Measurements from ENCODE around the gene ITCH.
"Not testable (repeated sequence)": the region's sequence is repeated elsewhere in the genome, so short reads cannot be mapped to it uniquely, and the experiment has no call there.

The ITCH gene

GRCh38 chr20:34495916-34496315 is 132.8 kb downstream of the ITCH start:
- no CpG with 5 or more reads among the region's 1 CpG for whole genome bisulfite sequencing (ENCODE audit: insufficient coverage, insufficient read length)
- Histone ChIP-seq H3K36me3 (ENCODE audit: control insufficient read depth, insufficient read depth, low read length) (no peaks in the 10 kb centered on the region), H3K4me1 (ENCODE audit: control insufficient read depth, insufficient read depth, low read length) (no peaks in the 10 kb centered on the region), H3K4me3 (ENCODE audit: low read length) (no peak overlapping the region), H3K27ac (ENCODE audit: low read length) (no peak overlapping the region), H3K27me3 (ENCODE audit: control insufficient read depth, insufficient read depth, low read length) (no peaks in the 10 kb centered on the region), H3K9me3 (ENCODE audit: control insufficient read depth, insufficient read depth, low read length) (no peaks in the 10 kb centered on the region)
- no peak for DNase-seq (ENCODE audit: low read depth, low spot score)

- not testable (repeated sequence) for H3K9me3 ChIP-seq (ENCODE audit: control insufficient read depth, insufficient read depth, low read length); H3K36me3 ChIP-seq (ENCODE audit: control insufficient read depth, insufficient read depth, low read length); DNase-seq (ENCODE audit: low read depth, low spot score); H3K4me3 ChIP-seq (ENCODE audit: low read length); H3K4me1 ChIP-seq (ENCODE audit: control insufficient read depth, insufficient read depth, low read length); H3K27ac ChIP-seq (ENCODE audit: low read length); H3K27me3 ChIP-seq (ENCODE audit: control insufficient read depth, insufficient read depth, low read length)
- 100% methylated on average over 1 of the region's 6 CpGs for WGBS (ENCODE audit: insufficient coverage, insufficient read length)
Observed at GRCh38 chr20:34497596-34497995, 134.5 kb downstream of the ITCH start.

- H3K27me3 ChIP-seq (ENCODE audit: control insufficient read depth, insufficient read depth, low read length), result no peaks in the 10 kb centered on the region
- no peaks in the 10 kb centered on the region for H3K36me3 ChIP-seq (ENCODE audit: control insufficient read depth, insufficient read depth, low read length)
- no peaks in the 10 kb centered on the region for H3K4me1 ChIP-seq (ENCODE audit: control insufficient read depth, insufficient read depth, low read length)
- H3K4me3 ChIP-seq (ENCODE audit: low read length), result no peak overlapping the region
- no peaks in the 10 kb centered on the region for H3K9me3 ChIP-seq (ENCODE audit: control insufficient read depth, insufficient read depth, low read length)
- H3K27ac ChIP-seq (ENCODE audit: low read length), result no peak overlapping the region
- no peak for DNase-seq (ENCODE audit: low read depth, low spot score)
- no CpG with 5 or more reads among the region's 1 CpG for WGBS (ENCODE audit: insufficient coverage, insufficient read length)
Observed at GRCh38 chr20:34500823-34501222, 137.8 kb downstream of the ITCH start.

- Histone ChIP-seq H3K4me3 (ENCODE audit: low read length) (no peak overlapping the region), H3K27me3 (ENCODE audit: control insufficient read depth, insufficient read depth, low read length) (no peaks in the 10 kb centered on the region), H3K9me3 (ENCODE audit: control insufficient read depth, insufficient read depth, low read length) (no peaks in the 10 kb centered on the region), H3K27ac (ENCODE audit: low read length) (no peak overlapping the region), H3K4me1 (ENCODE audit: control insufficient read depth, insufficient read depth, low read length) (no peaks in the 10 kb centered on the region), H3K36me3 (ENCODE audit: control insufficient read depth, insufficient read depth, low read length) (no peaks in the 10 kb centered on the region)
- no peak for DNase-seq (ENCODE audit: low read depth, low spot score)
- no CpG with 5 or more reads among the region's 3 CpGs for WGBS (ENCODE audit: insufficient coverage, insufficient read length)
Observed at GRCh38 chr20:34506480-34506879, 143.4 kb downstream of the ITCH start.

GRCh38 chr20:34507702-34508413 is 144.8 kb downstream of the ITCH start:
- H3K36me3 ChIP-seq (ENCODE audit: control insufficient read depth, insufficient read depth, low read length), result no peaks in the 10 kb centered on the region

GRCh38 chr20:34510575-34510974 is 147.5 kb downstream of the ITCH start:
- H3K4me3 ChIP-seq (ENCODE audit: low read length), result no peak overlapping the region

More at GRCh38 chr20:34507702-34508413, 144.8 kb downstream of the ITCH start:
- H3K27ac ChIP-seq (ENCODE audit: low read length), result no peak overlapping the region
- H3K4me1 ChIP-seq (ENCODE audit: control insufficient read depth, insufficient read depth, low read length), result no peaks in the 10 kb centered on the region
- no peak overlapping the region for H3K4me3 ChIP-seq (ENCODE audit: low read length)
- WGBS (ENCODE audit: insufficient coverage, insufficient read length), result no CpG with 5 or more reads among the region's 4 CpGs
- H3K9me3 ChIP-seq (ENCODE audit: control insufficient read depth, insufficient read depth, low read length), result no peaks in the 10 kb centered on the region
- no peak for DNase-seq (ENCODE audit: low read depth, low spot score)
- H3K27me3 ChIP-seq (ENCODE audit: control insufficient read depth, insufficient read depth, low read length), result no peaks in the 10 kb centered on the region

GRCh38 chr20:34511891-34512265 is 148.8 kb downstream of the ITCH start:
- no peak overlapping the region for H3K27ac ChIP-seq (ENCODE audit: low read length)
- WGBS (ENCODE audit: insufficient coverage, insufficient read length), result no CpG with 5 or more reads among the region's 3 CpGs
- H3K27me3 ChIP-seq (ENCODE audit: control insufficient read depth, insufficient read depth, low read length), result no peaks in the 10 kb centered on the region
- no peaks in the 10 kb centered on the region for H3K9me3 ChIP-seq (ENCODE audit: control insufficient read depth, insufficient read depth, low read length)
- no peak overlapping the region for H3K4me3 ChIP-seq (ENCODE audit: low read length)
- DNase-seq (ENCODE audit: low read depth, low spot score), result no peak
- no peaks in the 10 kb centered on the region for H3K36me3 ChIP-seq (ENCODE audit: control insufficient read depth, insufficient read depth, low read length)
- no peaks in the 10 kb centered on the region; the same call in 1 of the 2 replicates for H3K4me1 ChIP-seq (ENCODE audit: control insufficient read depth, insufficient read depth, low read length)

More at GRCh38 chr20:34510575-34510974, 147.5 kb downstream of the ITCH start:
- no peak for DNase-seq (ENCODE audit: low read depth, low spot score)
- Histone ChIP-seq H3K27ac (ENCODE audit: low read length) (no peak overlapping the region), H3K27me3 (ENCODE audit: control insufficient read depth, insufficient read depth, low read length) (no peaks in the 10 kb centered on the region), H3K36me3 (ENCODE audit: control insufficient read depth, insufficient read depth, low read length) (no peaks in the 10 kb centered on the region), H3K9me3 (ENCODE audit: control insufficient read depth, insufficient read depth, low read length) (no peaks in the 10 kb centered on the region), H3K4me1 (ENCODE audit: control insufficient read depth, insufficient read depth, low read length) (no peaks in the 10 kb centered on the region; the same call in 1 of the 2 replicates)
- WGBS (ENCODE audit: insufficient coverage, insufficient read length), result no CpG with 5 or more reads among the region's 1 CpG

- Histone ChIP-seq H3K4me3 (ENCODE audit: low read length) (no peak overlapping the region), H3K36me3 (ENCODE audit: control insufficient read depth, insufficient read depth, low read length) (no peaks in the 10 kb centered on the region), H3K9me3 (ENCODE audit: control insufficient read depth, insufficient read depth, low read length) (no peaks in the 10 kb centered on the region), H3K27ac (ENCODE audit: low read length) (no peak overlapping the region), H3K27me3 (ENCODE audit: control insufficient read depth, insufficient read depth, low read length) (no peaks in the 10 kb centered on the region), H3K4me1 (ENCODE audit: control insufficient read depth, insufficient read depth, low read length) (no peaks in the 10 kb centered on the region; the same call in 1 of the 2 replicates)
- no peak for DNase-seq (ENCODE audit: low read depth, low spot score)
- no CpG with 5 or more reads among the region's 4 CpGs for WGBS (ENCODE audit: insufficient coverage, insufficient read length)
Observed at GRCh38 chr20:34512266-34512954, 149.3 kb downstream of the ITCH start.

- no peaks in the 10 kb centered on the region for H3K36me3 ChIP-seq (ENCODE audit: control insufficient read depth, insufficient read depth, low read length)
- no peak overlapping the region for H3K4me3 ChIP-seq (ENCODE audit: low read length)
- H3K27ac ChIP-seq (ENCODE audit: low read length), result no peak overlapping the region
- H3K4me1 ChIP-seq (ENCODE audit: control insufficient read depth, insufficient read depth, low read length), result no peaks in the 10 kb centered on the region; the same call in 1 of the 2 replicates
- DNase-seq (ENCODE audit: low read depth, low spot score), result no peak
- H3K27me3 ChIP-seq (ENCODE audit: control insufficient read depth, insufficient read depth, low read length), result no peaks in the 10 kb centered on the region
- H3K9me3 ChIP-seq (ENCODE audit: control insufficient read depth, insufficient read depth, low read length), result no peaks in the 10 kb centered on the region
Observed at GRCh38 chr20:34512955-34513419, 149.9 kb downstream of the ITCH start.

- not testable (repeated sequence) for H3K4me1 ChIP-seq (ENCODE audit: control insufficient read depth, insufficient read depth, low read length); DNase-seq (ENCODE audit: low read depth, low spot score); H3K27me3 ChIP-seq (ENCODE audit: control insufficient read depth, insufficient read depth, low read length); H3K4me3 ChIP-seq (ENCODE audit: low read length); H3K27ac ChIP-seq (ENCODE audit: low read length); H3K36me3 ChIP-seq (ENCODE audit: control insufficient read depth, insufficient read depth, low read length); H3K9me3 ChIP-seq (ENCODE audit: control insufficient read depth, insufficient read depth, low read length)
- no CpG with 5 or more reads among the region's 17 CpGs for WGBS (ENCODE audit: insufficient coverage, insufficient read length)
Observed at GRCh38 chr20:34514034-34514433, 151.0 kb downstream of the ITCH start.

Measured in iPS DF 6.9 (cell line).